H1 (cell line): ENCODE measurements around the gene DNASE2B. TPM values are rescaled to one million over a fixed set of nuclear protein-coding genes. Genes with fewer than 3 reads are reported as not detected.

ENCODE experiments used
- RXRA ChIP-seq: IDR thresholded peaks from 2 replicates; pipeline ENCODE4 v1.6.1; 2011; ENCODE audit warnings: low read depth, mild to moderate bottlenecking, low read length, moderate library complexity; ENCODE audit not compliant: insufficient read depth
- polyA plus RNA-seq, 7 experiments: library from polyadenylated mRNA; depleted of rRNA in 3 of 7; stranded (reverse) in 5 of 7; unstranded in 2 of 7; fragments of >200 nt in 5 of 7; fragments of 200-250 nt in 2 of 7; gene quantifications; 1 replicate in 5 of 7; 2 replicates in 1 of 7; 4 replicates in 1 of 7; pipeline versions ENCODE4 v1.2.1 to v1.2.3, GENCODE V29; 2011 to 2013; ENCODE audit warnings: missing spikeins in 2 of 7, mixed read lengths in 2 of 7
- total RNA-seq: library from RNA; stranded (reverse); fragmentation: NEBNext Ultra II Directional; extraction: Animal tissue kit (Norgen Biotek cat#: 25700); gene quantifications from 2 replicates; pipeline ENCODE4 v1.2.1, GENCODE V29; 2021

The DNASE2B gene
- total and polyA plus RNA-seq, 2 of the 8 experiments (the other 6 are each of a cell fraction or from before 2014, with no cell fraction given), result not detected

DNA sequence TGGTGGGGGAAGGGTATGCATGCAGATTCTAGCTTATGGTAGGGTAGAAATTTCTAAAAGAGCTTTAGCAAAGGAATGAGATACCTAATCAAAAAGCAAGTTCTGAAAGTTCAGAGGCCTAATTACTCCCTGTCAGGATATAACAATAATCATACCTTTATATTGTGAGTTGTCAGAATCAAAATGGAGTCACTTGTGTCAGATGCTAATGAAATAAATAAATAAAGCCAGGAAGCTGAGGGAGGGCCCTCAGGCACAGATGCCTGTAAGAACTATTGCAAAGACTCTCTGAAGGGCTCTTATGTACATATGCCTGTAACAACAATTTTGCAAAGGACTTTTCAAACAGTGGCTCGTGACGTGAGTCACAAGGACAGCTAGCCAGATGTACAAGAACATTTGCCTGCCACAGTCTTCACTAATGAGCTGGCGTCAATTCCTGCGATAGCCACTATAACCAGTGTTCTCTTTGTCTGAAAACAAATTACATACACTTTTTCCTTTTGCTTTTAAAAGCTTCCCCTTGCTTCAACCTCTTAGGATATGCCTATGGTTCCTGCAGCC is 27.4 kb upstream of the DNASE2B start (continued):
- TF ChIP-seq RXRA, result no peak
